ENCODE results near the gene MFAP4. TPM values are rescaled to one million over a fixed set of nuclear protein-coding genes. Genes with fewer than 3 reads are reported as not detected.

The MFAP4 gene
- total RNA-seq, 1 donor from 2014 or later, result 270 TPM

DNA sequence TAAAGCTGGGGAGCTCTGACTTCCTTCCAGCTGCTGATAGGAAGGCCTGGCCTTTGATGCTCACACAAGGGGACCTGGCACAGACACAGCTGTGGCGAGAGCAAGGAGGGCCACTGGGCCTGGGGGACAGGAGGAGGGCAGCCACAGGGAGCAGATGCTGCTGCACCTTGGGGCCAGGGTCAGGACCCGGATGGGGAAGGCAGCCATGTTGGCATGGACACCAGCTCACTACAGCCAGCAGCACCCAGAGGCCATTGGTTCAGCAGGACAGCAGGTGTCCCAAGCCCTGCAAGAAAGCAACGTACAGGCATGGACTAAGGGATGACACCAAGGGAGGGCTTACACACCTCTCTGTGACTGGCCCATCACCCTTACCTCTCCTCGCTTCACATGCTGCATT is 16.0 kb upstream of the MFAP4 start:
- TF ChIP-seq, protein P1, sequence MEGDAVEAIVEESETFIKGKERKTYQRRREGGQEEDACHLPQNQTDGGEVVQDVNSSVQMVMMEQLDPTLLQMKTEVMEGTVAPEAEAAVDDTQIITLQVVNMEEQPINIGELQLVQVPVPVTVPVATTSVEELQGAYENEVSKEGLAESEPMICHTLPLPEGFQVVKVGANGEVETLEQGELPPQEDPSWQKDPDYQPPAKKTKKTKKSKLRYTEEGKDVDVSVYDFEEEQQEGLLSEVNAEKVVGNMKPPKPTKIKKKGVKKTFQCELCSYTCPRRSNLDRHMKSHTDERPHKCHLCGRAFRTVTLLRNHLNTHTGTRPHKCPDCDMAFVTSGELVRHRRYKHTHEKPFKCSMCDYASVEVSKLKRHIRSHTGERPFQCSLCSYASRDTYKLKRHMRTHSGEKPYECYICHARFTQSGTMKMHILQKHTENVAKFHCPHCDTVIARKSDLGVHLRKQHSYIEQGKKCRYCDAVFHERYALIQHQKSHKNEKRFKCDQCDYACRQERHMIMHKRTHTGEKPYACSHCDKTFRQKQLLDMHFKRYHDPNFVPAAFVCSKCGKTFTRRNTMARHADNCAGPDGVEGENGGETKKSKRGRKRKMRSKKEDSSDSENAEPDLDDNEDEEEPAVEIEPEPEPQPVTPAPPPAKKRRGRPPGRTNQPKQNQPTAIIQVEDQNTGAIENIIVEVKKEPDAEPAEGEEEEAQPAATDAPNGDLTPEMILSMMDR (IDR thresholded peaks at IDR 0.05), result no peak
- intact Hi-C loops (cut with DNase I), result no loop called here
- H3K27me3 ChIP-seq, result no peaks in the 10 kb centered on the region
- ATAC-seq, result no peak
- H3K4me1 ChIP-seq, result peaks cover 23% of the 10 kb centered on the region
- no peak overlapping the region for H3K27ac ChIP-seq
- no peaks in the 10 kb centered on the region for H3K9me3 ChIP-seq
- no peaks in the 10 kb centered on the region for H3K36me3 ChIP-seq
- no peak overlapping the region for H3K4me3 ChIP-seq
- DNase-seq, result no peak

DNA sequence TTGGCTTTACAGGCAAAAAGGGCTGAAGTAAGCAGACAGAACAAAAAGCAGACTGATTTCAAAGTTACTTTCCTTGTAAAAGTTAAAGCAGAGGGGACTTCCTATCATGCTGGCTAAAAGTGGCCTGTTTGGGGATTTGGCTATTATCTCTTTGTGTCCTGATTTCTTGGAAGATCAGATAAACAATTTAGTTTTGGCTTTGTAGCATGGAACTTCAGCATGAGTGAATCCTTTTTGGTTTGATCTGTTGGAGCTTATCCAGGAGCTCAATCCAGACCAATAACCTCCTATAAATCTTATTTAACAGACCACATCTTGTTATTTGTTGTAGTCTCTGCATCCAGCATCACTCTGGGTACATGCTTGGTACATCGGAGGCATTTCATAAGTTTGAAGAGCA is 15.2 kb upstream of the MFAP4 start:
- intact Hi-C loops (cut with DNase I), result no loop called here
- Histone ChIP-seq H3K9me3 (no peaks in the 10 kb centered on the region), H3K27ac (no peak overlapping the region)

DNA sequence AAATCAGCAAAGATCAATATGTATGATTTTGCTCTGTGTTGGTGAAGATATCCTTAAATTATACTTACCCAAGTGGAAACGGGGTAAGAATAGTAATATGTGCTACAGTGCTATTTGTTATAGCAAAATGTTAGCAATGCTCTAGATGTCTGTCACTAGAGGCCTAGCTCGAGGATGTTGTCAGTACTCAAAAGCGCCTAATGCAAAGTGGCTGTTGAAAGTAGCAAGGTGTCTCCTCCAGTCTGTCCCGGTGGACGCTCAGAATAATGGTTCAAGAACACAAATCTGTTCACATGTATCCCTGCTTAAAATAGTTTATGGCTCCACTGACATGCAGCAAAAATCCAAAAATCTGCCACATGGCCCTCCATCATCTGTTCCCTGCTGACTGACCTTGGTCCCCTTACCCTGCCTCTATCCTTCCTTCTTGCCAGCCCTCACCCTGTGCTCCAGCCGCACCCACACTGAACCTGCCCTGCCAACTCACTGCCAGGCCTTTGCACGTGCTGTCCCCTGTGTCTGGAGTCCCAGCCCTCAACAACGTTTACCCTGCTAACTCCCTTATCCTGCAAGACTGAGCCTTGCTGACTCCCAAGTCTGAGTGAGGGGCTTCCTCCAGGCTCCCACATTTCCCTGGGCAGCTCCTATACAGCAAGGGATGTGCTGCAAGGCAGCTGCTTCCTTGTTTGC is 14.5 kb upstream of the MFAP4 start:
- intact Hi-C loops (cut with DNase I), result no loop called here
- Histone ChIP-seq H3K4me1 (peaks cover 29% of the 10 kb centered on the region), H3K9me3 (no peaks in the 10 kb centered on the region), H3K27ac (no peak overlapping the region), H3K27me3 (no peaks in the 10 kb centered on the region), H3K36me3 (no peaks in the 10 kb centered on the region), H3K4me3 (no peak overlapping the region)
- DNase-seq (no peak), ATAC-seq (no peak)
- TF ChIP-seq, protein P1 (IDR thresholded peaks at IDR 0.05), result no peak

More for the DNA sequence above, 15.2 kb upstream of the MFAP4 start:
- DNase-seq, result no peak
- no peak for ATAC-seq
- Histone ChIP-seq H3K36me3 (no peaks in the 10 kb centered on the region), H3K4me3 (no peak overlapping the region), H3K4me1 (peaks cover 29% of the 10 kb centered on the region), H3K27me3 (no peaks in the 10 kb centered on the region)
- TF ChIP-seq, protein P1 (IDR thresholded peaks at IDR 0.05), result no peak

DNA sequence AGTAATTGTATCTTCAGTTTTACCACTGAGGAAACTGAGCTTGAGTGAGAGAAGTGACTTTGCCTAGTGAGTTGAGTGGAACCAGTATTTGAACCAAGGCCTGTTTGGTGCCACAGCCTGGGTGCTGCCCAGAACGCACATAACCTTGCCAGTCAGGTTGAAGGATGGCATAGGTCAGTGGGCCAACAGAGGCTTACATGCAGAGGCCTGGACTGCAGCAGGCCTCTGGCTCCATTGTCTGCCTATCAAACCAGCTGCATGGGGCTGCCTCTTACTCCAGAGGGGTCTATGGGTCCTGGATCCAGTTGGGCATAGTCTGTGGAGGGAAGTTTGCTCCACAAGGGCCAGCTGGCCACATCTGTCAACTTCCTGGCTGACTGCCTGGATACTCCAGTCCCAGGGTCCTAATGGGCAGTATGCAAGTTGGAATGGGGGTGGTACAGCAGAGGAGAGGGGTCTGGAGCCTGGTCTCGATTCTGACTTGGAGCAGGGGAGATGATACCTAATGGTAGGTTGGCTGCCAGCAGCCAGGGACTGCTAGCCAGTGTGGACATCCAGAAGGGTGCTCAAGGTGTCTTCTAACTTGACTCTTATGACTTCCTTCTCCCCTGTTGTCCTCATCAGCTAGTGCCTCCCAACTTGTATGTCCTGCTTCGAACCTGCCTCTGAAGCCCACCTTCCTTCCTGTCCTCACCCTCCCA is 12.9 kb upstream of the MFAP4 start:
- H3K4me3 ChIP-seq, result no peak overlapping the region
- peaks cover 29% of the 10 kb centered on the region for H3K4me1 ChIP-seq
- TF ChIP-seq, protein P1 (IDR thresholded peaks at IDR 0.05), result no peak
- H3K27me3 ChIP-seq, result no peaks in the 10 kb centered on the region
- DNase-seq (no peak), ATAC-seq (no peak)
- peak overlapping the region; percentile 66 for H3K27ac ChIP-seq
- intact Hi-C loops (cut with DNase I), result no loop called here
- H3K9me3 ChIP-seq, result no peaks in the 10 kb centered on the region
- no peaks in the 10 kb centered on the region for H3K36me3 ChIP-seq

DNA sequence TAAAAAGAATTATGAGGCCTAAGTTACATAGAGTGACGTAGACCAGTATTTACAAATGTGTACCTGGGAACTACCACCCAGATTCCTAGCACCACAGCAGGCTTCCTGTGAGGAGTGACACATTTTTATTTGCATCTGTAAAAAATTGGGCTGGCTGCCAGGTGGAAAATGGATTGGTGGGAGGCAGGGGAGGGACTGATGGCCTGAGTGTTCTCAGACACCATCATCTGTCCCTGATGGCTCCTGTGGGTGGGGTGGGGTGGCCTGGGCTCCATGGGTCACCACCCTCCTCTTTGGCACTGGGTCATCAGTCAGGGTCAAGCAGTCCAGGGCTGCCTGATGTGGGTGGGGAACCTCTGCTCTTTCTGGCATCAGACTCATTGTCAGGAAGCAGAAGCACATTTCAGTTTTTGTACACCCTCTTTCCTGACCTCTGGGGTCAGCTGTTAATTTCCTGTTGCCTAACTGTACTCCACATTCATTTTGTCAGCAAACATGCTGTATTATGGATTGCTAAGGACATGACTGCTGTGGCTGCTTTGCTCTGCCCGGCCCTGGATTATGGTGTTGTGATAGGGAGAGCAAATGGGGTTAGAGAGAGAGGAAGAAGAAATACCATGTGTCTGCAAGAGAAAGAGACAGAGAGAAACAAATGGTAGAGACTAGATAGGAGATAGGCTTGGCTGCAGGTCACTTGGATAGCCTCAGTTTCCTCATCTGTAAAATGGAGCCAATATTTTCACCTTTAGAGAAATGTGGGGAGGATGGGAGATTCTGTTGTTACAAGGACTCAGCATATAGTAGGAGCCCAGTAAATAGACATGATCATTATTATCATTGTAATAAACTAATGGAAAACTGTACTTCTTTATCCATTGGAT is 11.6 kb upstream of the MFAP4 start:
- DNase-seq (peak; percentile 76), ATAC-seq (peak; percentile 95)
- Histone ChIP-seq H3K9me3 (no peaks in the 10 kb centered on the region), H3K27ac (peak overlapping the region; percentile 78), H3K27me3 (no peaks in the 10 kb centered on the region), H3K4me3 (no peak overlapping the region), H3K4me1 (peaks cover 29% of the 10 kb centered on the region), H3K36me3 (no peaks in the 10 kb centered on the region)
- TF ChIP-seq, protein P1 (IDR thresholded peaks at IDR 0.05), result no peak
- intact Hi-C loops (cut with DNase I), result no loop called here

Measured in upper lobe of right lung (tissue), 1 donor.